Gastrocnemius medialis (tissue), 4 donors: ENCODE data around the gene BAHCC1. TPM values are rescaled to one million over a fixed set of nuclear protein-coding genes. Genes with fewer than 3 reads are reported as not detected.

Experiments used
- ATAC-seq, 2 donors: fragments of 150-250 bp; one replicate each; pipeline ENCODE4 v1.9.1; 2016
- DNase-seq, 2 donors: peaks; one replicate each; pipeline ENCODE4 v3.0.0-alpha.2; 2019
- H3K27ac ChIP-seq, 4 donors: fragments of 200-600 bp; sonication (generic); 1 replicate in 1 of 4; 2 replicates in 3 of 4; pipeline ENCODE4 v1.5.1; 2016 to 2018; ENCODE audit warnings: mild to moderate bottlenecking in 2 of 4, moderate library complexity in 1 of 4
- H3K27me3 ChIP-seq, 3 donors: fragments of 200-600 bp; sonication (generic) in 2 of 3; 1 replicate in 1 of 3; 2 replicates in 2 of 3; pipeline versions ENCODE4 v1.5.1 to v1.6.0; 2016 to 2019; ENCODE audit warnings: mild to moderate bottlenecking in 1 of 3, moderate library complexity in 1 of 3
- H3K36me3 ChIP-seq, 2 donors: fragments of 200-600 bp; sonication (generic) in 1 of 2; one replicate each; pipeline ENCODE4 v1.5.1; 2017 to 2018
- H3K4me1 ChIP-seq, 2 donors: fragments of 200-600 bp; sonication (generic) in 1 of 2; one replicate each; pipeline ENCODE4 v1.5.1; 2016 to 2017; ENCODE audit warnings: mild to moderate bottlenecking in 2 of 2
- H3K4me3 ChIP-seq, 4 donors: fragments of 200-600 bp; sonication (generic) in 3 of 4; 1 replicate in 1 of 4; 2 replicates in 3 of 4; pipeline ENCODE4 v1.5.1; 2016 to 2019; ENCODE audit warnings: mild to moderate bottlenecking in 2 of 4
- H3K9me3 ChIP-seq, 3 donors: fragments of 200-600 bp; sonication (generic) in 2 of 3; 1 replicate in 1 of 3; 2 replicates in 2 of 3; pipeline ENCODE4 v1.5.1; 2016 to 2019
- POLR2A ChIP-seq, 2 donors: fragments of 450-650 bp; IDR thresholded peaks; one replicate each; pipeline ENCODE4 v1.6.1; 2017; ENCODE audit warnings: antibody characterized with exemption in 2 of 2, mild to moderate bottlenecking in 2 of 2, moderate library complexity in 2 of 2
- in situ Hi-C, 4 donors: fragments of 200-750 bp; cut with MboI; loops; one replicate each; pipeline versions ENCODE4 v1.15.0 to v1.8.0; 2017; ENCODE audit warnings: low sequenced_read_pairs in 4 of 4
- intact Hi-C: fragments of 100-400 bp; cut with DNase I; formaldehyde crosslinking; loops from one replicate; pipeline ENCODE4 v1.15.1; 2023; ENCODE audit warnings: low total_unique reads
- total RNA-seq, 4 donors: library from RNA; depleted of rRNA; stranded (reverse); fragments of >200 nt; gene quantifications; one replicate each; pipeline versions ENCODE4 v1.1.0 to v1.2.3, GENCODE V29; 2016
- TF ChIP-seq, protein P1 (sequence below), 5 experiments: fragments of 450-650 bp in 3 of 5; fragments of 200-600 bp in 2 of 5; sonication (generic) in 2 of 5; IDR thresholded peaks in 4 of 5; conservative IDR thresholded peaks in 1 of 5; 1 replicate in 4 of 5; 2 replicates in 1 of 5; pipeline ENCODE4 v1.5.1; 2016 to 2019; ENCODE audit warnings: antibody characterized with exemption in 5 of 5, mild to moderate bottlenecking in 3 of 5, moderate library complexity in 3 of 5

The BAHCC1 gene
- total RNA-seq, 4 donors from 2014 or later, result 2.5 to 8.4 (median 5.8) TPM

DNA sequence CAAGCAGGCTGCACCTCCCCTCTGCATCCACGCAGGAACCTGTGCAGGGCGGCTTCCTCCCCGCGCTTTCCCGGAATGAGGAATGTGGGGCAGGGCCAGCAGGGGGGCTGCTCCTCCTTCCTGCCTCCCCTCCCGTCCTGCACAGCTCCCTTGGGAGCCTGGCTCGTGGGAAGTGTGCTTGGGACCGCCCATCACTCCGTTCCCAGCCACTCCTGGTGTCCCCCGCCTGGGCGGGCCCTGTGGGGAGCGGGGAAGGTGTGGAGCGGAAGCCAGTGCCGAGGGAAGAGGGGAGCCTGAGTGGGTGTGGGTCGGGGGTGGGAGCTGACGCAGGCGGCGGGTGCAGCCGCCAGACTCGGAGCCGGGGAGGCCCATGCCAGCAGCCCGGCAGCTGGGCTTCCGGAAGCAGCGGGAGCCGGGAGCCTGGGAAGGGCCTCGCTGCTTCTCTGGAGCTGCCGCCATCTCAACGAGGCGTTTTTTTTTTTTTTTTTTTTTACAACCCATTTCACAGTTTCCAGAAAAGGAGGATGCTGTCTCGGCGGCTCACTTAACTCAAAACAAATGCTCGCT, 24.1 kb downstream of the BAHCC1 start:
- peak overlapping the region; percentile 74 to 79 (median 76) for H3K27ac ChIP-seq
- in situ Hi-C loops (no loop called here), intact Hi-C loops (no loop called here)
- H3K4me3 ChIP-seq, result peak overlapping the region; percentile 29 to 38 (median 33)
- no peaks in the 10 kb centered on the region for H3K36me3 ChIP-seq
- peak in 1 of 2 donors; percentile 58 for DNase-seq
- TF ChIP-seq, protein P1, sequence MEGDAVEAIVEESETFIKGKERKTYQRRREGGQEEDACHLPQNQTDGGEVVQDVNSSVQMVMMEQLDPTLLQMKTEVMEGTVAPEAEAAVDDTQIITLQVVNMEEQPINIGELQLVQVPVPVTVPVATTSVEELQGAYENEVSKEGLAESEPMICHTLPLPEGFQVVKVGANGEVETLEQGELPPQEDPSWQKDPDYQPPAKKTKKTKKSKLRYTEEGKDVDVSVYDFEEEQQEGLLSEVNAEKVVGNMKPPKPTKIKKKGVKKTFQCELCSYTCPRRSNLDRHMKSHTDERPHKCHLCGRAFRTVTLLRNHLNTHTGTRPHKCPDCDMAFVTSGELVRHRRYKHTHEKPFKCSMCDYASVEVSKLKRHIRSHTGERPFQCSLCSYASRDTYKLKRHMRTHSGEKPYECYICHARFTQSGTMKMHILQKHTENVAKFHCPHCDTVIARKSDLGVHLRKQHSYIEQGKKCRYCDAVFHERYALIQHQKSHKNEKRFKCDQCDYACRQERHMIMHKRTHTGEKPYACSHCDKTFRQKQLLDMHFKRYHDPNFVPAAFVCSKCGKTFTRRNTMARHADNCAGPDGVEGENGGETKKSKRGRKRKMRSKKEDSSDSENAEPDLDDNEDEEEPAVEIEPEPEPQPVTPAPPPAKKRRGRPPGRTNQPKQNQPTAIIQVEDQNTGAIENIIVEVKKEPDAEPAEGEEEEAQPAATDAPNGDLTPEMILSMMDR (IDR thresholded peaks at IDR 0.05 in 4 of 5, conservative IDR thresholded peaks at IDR 0.05 in 1 of 5), result no peak
- TF ChIP-seq POLR2A (IDR thresholded peaks at IDR 0.05), result peak in 1 of 2 donors; percentile 15
- ATAC-seq, result peak; percentile 32 to 41
- no peaks in the 10 kb centered on the region for H3K9me3 ChIP-seq
- H3K27me3 ChIP-seq, result peaks cover 0 to 6% (median 0%) of the 10 kb centered on the region in 3 donors
- peaks cover 62 to 73% of the 10 kb centered on the region in 2 donors for H3K4me1 ChIP-seq

DNA sequence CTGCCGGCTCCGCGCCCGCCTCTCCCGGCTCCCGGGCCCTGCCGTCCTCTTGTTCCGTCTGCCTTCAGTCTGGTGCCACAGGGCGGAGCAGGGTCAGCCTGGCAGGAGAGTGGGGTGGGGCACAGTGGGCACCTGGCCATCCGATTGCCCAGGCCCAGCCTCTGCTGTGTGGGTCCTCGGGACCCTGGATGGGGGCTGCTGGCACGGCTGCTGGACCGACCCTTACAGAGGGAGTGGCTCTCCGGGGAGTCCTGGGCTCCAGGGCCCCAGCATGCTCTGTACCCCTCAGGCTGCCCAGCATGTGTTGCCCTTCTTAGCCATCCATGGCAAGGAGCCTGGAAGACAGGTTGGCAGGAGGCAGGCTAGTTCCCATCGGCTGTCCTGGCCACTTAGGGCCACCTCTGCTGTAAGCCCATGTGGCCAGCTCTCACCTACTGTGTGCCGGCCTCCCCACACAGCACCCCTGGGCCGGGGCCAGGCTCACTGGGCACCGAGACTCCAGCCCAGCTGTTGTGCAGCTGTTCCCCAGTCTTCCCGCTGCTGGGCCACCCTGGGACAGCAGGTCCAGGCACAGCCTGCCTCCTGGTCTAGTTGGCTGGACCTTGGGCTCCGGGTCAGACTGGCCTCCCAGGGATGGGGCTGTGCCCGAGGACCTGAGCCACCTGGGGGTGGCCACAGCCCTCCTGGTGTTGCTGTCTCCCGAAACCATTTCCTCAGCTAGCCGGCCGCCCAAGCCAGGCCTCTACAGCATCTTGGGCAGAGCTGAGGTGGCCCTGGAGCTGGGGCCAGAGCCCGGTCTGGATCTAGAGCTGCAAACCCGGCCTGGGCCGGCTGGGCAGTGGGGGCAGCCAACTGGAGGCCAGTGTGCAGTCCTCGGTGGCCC, 24.9 kb downstream of the BAHCC1 start:
- Histone ChIP-seq H3K36me3 (no peaks in the 10 kb centered on the region), H3K9me3 (no peaks in the 10 kb centered on the region), H3K27me3 (peaks cover 0 to 6% (median 0%) of the 10 kb centered on the region in 3 donors), H3K4me1 (peaks cover 62 to 73% of the 10 kb centered on the region in 2 donors), H3K27ac (peak overlapping the region; percentile 74 to 79 (median 76)), H3K4me3 (peak overlapping the region; percentile 29 to 38 (median 33))
- ATAC-seq (no peak), DNase-seq (no peak)
- in situ Hi-C loops, result no loop called here
- intact Hi-C loops, result no loop called here
- peak in 1 of 2 donors; percentile 1 for TF ChIP-seq POLR2A (IDR thresholded peaks at IDR 0.05)
- TF ChIP-seq, protein P1 (IDR thresholded peaks at IDR 0.05 in 4 of 5, conservative IDR thresholded peaks at IDR 0.05 in 1 of 5), result no peak

DNA sequence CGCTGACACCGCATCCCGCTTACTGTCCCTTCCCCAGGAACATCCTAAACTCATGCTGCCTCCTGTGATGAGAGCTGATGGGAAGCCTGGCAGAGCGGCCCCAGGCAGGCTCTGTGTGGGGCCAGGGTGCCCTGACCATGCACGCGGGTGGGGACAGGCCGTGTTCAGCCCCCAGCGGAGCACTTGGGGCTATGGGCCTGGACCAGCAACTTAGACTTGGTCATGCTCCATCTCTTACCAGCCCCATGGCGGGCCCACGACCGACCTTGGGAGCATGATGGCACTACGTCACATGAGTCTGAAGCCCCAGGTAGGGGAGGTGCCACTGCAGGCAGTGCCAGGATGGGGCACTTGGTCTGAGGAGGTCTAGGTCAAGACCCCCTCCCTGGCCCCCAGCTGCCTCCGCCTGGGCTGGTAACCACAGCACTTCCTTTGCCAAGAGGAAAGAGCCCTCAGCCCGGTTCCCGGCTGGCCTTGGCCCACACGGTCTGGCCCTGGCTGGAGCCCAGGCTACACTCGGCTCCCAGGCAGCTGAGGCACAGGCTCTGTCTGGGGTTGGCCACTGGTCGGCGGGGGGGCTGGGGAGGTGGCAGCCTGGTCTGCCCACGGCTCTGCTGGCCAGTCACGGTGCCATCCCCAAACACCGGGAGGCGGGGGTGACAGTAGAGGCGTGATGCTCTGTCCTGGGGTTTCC, 25.7 kb downstream of the BAHCC1 start:
- no peak overlapping the region for H3K4me3 ChIP-seq
- in situ Hi-C loops (no loop called here), intact Hi-C loops (no loop called here)
- ATAC-seq (no peak), DNase-seq (no peak)
- peak overlapping the region; percentile 74 to 79 (median 76) for H3K27ac ChIP-seq
- H3K9me3 ChIP-seq, result no peaks in the 10 kb centered on the region
- H3K4me1 ChIP-seq, result peaks cover 62 to 73% of the 10 kb centered on the region in 2 donors
- peaks cover 0 to 6% (median 0%) of the 10 kb centered on the region in 3 donors for H3K27me3 ChIP-seq
- TF ChIP-seq, protein P1 (IDR thresholded peaks at IDR 0.05 in 4 of 5, conservative IDR thresholded peaks at IDR 0.05 in 1 of 5), result no peak
- no peak for TF ChIP-seq POLR2A (IDR thresholded peaks at IDR 0.05)
- no peaks in the 10 kb centered on the region for H3K36me3 ChIP-seq

DNA sequence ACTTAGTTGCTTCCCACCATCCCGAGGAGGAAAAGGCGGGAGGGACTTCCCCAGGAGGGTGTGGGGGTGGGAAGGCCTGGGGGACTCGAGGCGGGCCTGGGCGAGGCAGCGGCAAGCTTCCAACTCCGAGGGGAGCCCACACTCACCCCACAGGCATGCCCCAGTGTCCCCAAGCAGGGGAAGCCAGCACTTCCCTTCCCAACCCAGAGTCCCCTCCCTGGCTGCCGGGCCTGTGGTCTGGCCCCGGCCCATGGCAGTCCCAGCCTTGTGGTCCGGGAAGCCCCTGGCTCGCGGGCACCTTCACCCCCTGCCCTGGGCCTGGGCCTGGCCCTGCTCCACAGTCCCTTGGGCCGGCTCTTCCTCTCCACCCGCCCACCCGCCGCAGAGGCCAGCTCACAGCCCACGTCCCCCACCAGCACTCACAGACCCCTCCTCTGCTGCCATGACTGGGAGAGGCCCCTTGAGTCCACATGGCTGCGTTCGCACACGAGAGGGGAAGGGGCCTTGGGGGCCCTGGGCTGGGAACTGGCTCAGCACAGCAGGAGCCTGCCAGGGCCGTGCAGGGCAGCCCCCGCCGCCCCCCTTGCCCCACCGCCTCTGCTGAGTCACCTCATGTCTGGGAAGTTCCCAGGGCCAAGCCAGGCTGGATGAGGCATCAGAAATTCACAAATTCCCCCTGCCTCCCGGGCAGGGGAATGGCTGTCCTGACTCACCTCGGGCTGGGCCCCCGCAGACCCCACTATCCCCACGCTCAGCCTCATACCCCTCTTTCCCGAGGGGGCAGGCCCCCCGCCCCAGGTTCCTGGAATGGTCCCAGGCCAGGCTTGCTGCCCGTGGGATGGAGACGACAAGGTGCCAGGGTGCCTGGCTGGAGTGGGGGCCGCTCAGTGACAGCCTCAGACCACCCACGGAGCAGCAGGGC, 27.8 kb downstream of the BAHCC1 start:
- Histone ChIP-seq H3K9me3 (no peaks in the 10 kb centered on the region), H3K27ac (peak overlapping the region; percentile 47 to 76 (median 56)), H3K4me1 (peaks cover 65 to 68% of the 10 kb centered on the region in 2 donors), H3K27me3 (peaks cover 0 to 1% (median 0%) of the 10 kb centered on the region in 3 donors), H3K36me3 (no peaks in the 10 kb centered on the region), H3K4me3 (peak overlapping the region in 3 of 4 donors; percentile 9 to 27 (median 17))
- TF ChIP-seq, protein P1 (IDR thresholded peaks at IDR 0.05 in 4 of 5, conservative IDR thresholded peaks at IDR 0.05 in 1 of 5), result no peak
- TF ChIP-seq POLR2A (IDR thresholded peaks at IDR 0.05), result no peak
- ATAC-seq (peak in 1 of 2 donors; percentile 15), DNase-seq (peak in 1 of 2 donors; percentile 63)
- intact Hi-C loops, result no loop called here
- in situ Hi-C loops, result no loop called here
